NCI-H2081 (cell line): ENCODE data around the gene APOA1.

Source experiments
- DNase-seq, 2 experiments: peaks; one replicate each; lab custom pipeline; 2025; lab: John Stamatoyannopoulos, UW

The APOA1 gene

DNA sequence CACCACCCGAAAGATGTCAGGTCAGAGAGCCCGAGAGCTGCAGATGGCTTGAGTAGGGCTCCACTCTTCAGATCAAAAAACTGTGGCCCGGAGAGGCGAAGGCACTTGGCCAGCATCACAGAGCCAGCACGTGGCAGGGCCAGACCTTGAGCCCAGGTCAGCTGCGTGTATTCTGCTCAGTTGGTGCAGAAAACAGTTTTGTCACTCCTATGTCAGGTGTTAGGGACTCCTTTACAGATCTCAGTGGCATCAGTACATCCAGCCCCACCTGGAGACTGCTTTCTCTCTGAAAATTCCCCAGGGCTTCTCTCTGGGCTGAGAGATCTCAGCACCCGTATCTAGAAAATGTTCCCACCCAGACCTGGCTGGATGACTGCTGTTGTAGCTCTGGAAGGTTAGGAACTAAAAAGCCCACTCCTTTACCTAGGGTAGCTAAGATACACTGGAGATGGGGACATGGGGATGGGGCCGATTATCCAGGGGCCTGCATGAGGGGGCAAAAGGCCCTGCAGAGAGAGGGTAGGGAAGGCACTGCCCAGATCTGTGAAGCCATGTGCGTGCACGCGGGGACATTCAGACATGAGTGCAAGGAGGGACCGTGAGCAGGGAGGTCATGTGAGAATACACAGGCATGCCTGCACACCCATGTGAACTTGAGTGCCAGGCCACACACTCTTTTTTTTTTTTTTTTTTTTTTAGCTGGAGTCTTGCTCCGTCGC lies 3.4 kb downstream of the APOA1 start:
- DNase-seq = no peak

GRCh38 chr11:116833491-116833815 lies 4.0 kb downstream of the APOA1 start:
- DNase-seq = no peak

DNA sequence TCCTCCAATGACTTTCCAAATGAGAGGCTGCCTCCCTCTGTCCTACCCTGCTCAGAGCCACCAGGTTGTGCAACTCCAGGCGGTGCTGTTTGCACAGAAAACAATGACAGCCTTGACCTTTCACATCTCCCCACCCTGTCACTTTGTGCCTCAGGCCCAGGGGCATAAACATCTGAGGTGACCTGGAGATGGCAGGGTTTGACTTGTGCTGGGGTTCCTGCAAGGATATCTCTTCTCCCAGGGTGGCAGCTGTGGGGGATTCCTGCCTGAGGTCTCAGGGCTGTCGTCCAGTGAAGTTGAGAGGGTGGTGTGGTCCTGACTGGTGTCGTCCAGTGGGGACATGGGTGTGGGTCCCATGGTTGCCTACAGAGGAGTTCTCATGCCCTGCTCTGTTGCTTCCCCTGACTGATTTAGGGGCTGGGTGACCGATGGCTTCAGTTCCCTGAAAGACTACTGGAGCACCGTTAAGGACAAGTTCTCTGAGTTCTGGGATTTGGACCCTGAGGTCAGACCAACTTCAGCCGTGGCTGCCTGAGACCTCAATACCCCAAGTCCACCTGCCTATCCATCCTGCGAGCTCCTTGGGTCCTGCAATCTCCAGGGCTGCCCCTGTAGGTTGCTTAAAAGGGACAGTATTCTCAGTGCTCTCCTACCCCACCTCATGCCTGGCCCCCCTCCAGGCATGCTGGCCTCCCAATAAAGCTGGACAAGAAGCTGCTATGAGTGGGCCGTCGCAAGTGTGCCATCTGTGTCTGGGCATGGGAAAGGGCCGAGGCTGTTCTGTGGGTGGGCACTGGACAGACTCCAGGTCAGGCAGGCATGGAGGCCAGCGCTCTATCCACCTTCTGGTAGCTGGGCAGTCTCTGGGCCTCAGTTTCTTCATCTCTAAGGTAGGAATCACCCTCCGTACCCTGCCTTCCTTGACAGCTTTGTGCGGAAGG lies 4.8 kb downstream of the APOA1 start:
- DNase-seq = no peak

DNA sequence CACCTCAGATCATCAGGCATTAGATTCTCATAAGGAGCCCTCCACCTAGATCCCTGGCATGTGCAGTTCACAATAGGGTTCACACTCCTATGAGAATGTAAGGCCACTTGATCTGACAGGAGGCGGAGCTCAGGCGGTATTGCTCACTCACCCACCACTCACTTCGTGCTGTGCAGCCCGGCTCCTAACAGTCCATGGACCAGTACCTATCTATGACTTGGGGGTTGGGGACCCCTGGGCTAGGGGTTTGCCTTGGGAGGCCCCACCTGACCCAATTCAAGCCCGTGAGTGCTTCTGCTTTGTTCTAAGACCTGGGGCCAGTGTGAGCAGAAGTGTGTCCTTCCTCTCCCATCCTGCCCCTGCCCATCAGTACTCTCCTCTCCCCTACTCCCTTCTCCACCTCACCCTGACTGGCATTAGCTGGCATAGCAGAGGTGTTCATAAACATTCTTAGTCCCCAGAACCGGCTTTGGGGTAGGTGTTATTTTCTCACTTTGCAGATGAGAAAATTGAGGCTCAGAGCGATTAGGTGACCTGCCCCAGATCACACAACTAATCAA lies 5.6 kb downstream of the APOA1 start:
- DNase-seq = no peak

- no peak for DNase-seq
Measured at GRCh38 chr11:116830184-116830912, 7.1 kb downstream of the APOA1 start.

- no peak for DNase-seq
Measured at GRCh38 chr11:116829525-116830183, 7.8 kb downstream of the APOA1 start, which contains the start of gene APOC3. TSS of gene APOC3 (plus strand) at chr11:116829907. CDS start at chr11:116830583, 676 bp downstream.

GRCh38 chr11:116828632-116829524 lies 8.5 kb downstream of the APOA1 start:
- DNase-seq = no peak

- DNase-seq = no peak
Measured at GRCh38 chr11:116827461-116827860, 10.0 kb downstream of the APOA1 start.

- DNase-seq = no peak
Measured at GRCh38 chr11:116826751-116827431, 10.5 kb downstream of the APOA1 start.

- no peak for DNase-seq
Measured at GRCh38 chr11:116825854-116826750, 11.3 kb downstream of the APOA1 start.

DNA sequence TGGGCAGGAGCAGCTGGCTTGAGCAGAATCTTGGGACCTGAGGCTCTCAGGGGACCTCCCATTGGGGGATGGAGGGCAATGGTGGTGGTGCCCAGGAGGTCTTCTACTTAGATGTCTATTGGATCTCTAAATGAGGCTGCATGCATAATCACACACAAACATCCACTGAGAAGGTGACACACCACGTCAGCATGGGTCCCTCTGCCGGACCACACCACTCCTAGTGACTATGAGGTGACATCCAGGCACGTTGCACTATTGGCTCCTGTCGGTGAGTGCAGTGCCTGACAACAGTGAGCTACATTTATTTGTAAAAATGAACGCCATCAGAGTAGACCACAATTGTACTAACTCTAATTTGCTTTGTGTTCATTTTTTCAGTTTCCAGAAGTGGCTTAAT lies 12.0 kb downstream of the APOA1 start:
- no peak for DNase-seq

DNA sequence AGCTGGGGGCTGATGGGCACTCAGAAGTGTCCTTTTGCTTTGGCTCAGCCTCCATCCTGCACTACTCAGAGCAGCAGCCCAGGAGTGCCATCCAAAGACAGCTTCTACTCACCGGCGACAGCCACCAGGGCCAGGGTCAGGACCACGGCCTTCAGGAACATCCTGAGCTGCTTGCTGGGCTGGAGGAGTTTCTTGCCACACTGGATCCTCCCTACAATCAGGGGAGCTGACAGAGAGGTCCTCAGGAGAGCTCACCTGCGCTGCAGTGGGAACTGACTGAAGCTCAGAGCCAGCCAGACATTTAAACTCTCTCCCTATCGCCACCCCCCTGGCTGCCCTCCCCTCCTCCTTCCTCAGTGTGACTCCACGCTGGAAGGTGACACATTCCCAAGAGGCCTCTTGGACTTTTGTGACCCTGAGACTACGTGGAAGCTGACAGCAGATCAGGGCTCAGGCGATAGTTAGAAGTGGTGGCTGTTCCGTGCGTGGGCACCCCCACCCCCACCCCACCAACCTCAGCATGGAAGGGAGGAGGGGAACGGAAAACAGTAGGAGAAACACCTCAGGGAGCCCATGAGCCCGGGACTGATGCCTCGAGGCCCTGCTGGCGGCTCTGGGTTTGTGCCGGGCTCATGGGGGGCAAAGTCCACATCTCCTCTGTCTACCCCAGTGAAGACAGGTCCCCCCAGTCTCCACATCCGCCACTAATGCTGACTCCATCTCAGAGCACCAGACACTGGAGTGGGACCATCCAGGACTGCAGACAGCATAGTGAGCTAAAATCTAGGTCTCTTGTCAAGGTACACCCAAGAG lies 14.2 kb downstream of the APOA1 start, which contains the start of gene APOA4:
APOA4 (minus strand) TSS at position 274 of the 813 bp plus-strand sequence; CDS start at position 161, 113 bp downstream.
- no peak for DNase-seq

- DNase-seq = no peak
Measured at GRCh38 chr11:116822575-116822974, 14.8 kb downstream of the APOA1 start.

GRCh38 chr11:116821050-116821918 lies 16.1 kb downstream of the APOA1 start:
- DNase-seq = no peak

GRCh38 chr11:116819049-116819448 lies 18.4 kb downstream of the APOA1 start:
- DNase-seq = no peak

DNA sequence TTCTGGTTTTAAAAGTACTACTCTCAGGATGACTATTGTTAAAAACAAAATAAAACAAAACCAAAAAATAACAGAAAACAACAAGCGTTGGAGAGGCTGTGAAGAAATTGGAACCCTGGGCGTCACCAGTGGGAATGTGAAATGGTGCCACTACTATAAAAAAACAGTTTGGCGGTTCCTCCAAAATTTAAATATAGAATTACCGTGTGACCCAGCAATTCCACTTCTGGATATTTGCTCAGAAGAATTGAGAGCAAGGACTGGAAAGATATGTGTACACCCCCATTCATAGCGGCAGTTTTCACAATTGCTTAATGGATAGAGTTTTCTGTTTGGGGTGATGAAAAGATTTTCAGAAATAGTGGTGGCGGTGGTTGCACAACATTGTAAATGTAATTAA lies 22.9 kb downstream of the APOA1 start:
- DNase-seq = no peak
